EH (cell line): Measurements from ENCODE around the gene KRTAP10-7.
"Not testable (repeated sequence)": the region's sequence is repeated elsewhere in the genome, so short reads cannot be mapped to it uniquely, and the experiment has no call there.

Source experiments
- DNase-seq: peaks from one replicate; pipeline ENCODE4 v3.0.0-alpha.2; 2015; ENCODE audit warnings: low read depth

Gene KRTAP10-7

DNA sequence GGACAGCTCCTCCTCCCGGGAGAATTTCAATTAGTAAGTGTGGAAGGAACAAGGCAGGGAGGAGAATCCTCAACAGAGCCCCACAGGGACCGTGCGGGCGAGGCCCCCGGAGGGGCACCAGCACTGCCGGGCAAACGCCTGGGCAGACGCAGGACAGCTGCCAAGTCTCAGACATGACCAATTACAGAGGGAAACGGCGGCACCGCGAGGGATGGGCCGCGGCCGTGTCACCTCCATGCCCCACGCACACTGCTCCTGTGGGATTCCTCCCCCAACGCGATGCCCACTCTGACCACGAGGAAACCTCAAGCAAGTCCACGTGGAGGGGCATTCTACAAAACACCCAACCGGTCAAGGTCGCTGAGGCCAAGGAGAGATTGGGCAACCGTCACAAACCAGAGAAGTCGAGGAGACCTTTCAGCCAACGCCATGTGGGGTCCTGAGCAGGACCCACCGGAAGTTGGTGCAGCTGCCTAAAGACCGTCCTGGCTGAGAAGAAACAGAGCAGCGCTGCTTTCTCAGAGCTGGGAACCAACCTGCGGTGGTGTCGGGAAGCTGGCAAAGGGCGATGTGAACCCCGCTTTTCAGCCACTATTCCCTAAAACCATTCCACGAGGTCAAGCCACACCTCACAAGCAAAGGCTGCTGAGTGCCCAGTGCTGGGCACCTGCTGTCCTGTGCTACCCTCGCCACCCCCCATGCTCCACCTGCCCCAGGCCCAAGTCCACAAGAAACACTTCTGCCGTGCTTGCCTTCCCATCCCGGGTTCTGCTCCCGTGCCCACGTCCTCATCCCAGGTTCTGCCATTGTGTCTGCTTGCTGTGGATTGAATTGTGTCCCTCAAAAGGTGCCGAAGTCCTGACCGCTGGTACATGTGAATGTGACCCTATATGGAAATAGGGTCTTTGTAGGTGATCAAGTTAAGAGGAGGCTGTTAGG is 28.3 kb upstream of the KRTAP10-7 start:
- no peak for DNase-seq

DNA sequence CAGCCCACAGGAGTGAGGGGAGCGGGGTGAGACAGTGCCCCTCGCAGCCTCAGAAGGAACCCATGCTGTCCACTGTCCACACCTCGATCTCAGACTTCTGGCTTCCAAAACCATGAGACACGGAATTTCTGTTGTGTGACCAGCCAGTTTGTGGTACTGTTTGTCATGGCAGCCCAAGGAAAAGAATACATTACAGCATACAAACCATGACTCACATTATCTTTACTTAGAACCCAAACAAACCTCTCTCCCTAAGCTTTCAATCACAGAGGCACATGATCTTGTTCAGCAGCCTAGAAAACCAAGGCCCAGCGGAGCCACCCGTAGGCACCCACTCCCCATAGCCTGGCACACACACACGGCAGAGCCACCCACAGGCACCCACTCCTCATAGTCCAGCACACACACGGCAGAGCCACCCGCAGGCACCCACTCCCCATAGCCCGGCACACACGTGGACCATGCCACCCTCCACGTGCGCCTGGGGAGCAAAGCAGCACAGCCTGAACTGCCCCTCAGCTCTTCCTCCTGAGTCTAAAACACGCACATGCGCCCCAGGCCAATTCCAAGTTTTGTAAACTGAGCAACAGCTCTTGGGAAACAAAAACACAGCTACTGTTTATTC is 27.3 kb upstream of the KRTAP10-7 start:
- no peak for DNase-seq

DNA sequence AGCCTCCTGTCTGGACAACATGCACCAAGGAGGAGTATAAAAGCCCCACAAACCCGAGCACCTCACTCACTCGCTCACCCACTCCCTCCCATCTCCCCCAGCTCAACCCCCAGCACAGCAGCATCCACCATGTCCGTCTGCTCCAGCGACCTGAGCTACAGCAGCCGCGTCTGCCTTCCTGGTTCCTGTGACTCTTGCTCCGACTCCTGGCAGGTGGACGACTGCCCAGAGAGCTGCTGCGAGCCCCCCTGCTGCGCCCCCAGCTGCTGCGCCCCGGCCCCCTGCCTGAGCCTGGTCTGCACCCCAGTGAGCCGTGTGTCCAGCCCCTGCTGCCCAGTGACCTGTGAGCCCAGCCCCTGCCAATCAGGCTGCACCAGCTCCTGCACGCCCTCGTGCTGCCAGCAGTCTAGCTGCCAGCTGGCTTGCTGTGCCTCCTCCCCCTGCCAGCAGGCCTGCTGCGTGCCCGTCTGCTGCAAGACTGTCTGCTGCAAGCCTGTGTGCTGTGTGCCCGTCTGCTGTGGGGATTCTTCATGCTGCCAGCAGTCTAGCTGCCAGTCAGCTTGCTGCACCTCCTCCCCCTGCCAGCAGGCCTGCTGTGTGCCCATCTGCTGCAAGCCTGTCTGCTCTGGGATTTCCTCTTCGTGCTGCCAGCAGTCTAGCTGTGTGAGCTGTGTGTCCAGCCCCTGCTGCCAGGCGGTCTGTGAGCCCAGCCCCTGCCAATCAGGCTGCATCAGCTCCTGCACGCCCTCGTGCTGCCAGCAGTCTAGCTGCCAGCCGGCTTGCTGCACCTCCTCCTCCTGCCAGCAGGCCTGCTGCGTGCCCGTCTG is 26.6 kb upstream of the KRTAP10-7 start, which contains the start of gene KRTAP10-4:
KRTAP10-4 (plus strand) TSS at position 100 of the 827 bp plus-strand sequence; CDS start at position 130, 30 bp downstream.
- DNase-seq, result not testable (repeated sequence)

DNA sequence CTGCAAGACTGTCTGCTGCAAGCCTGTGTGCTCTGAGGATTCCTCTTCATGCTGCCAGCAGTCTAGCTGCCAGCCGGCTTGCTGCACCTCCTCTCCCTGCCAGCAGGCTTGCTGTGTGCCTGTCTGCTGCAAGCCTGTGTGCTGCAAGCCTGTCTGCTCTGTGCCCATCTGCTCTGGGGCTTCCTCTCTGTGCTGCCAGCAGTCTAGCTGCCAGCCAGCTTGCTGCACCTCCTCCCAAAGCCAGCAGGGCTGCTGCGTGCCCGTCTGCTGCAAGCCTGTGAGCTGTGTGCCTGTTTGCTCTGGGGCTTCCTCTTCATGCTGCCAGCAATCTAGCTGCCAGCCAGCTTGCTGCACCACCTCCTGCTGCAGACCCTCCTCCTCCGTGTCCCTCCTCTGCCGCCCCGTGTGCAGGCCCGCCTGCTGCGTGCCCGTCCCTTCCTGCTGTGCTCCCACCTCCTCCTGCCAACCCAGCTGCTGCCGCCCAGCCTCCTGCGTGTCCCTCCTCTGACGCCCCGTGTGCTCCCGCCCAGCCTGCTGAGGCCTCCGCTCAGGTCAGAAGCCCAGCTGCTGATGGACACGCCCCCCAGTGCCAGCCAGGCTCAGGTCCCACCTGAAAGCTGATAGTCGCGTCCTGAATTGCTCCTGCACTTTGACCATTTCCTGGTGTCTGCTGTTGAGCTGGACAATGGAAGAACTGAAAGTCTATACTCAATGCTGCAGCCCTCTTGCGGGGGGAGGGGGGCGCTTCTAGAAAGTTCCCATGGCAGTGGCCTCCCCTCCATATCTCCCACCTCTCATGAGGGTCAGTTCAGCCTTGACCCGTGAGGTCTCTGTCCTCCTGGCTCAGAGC is 25.7 kb upstream of the KRTAP10-7 start:
- DNase-seq, result no peak

DNA sequence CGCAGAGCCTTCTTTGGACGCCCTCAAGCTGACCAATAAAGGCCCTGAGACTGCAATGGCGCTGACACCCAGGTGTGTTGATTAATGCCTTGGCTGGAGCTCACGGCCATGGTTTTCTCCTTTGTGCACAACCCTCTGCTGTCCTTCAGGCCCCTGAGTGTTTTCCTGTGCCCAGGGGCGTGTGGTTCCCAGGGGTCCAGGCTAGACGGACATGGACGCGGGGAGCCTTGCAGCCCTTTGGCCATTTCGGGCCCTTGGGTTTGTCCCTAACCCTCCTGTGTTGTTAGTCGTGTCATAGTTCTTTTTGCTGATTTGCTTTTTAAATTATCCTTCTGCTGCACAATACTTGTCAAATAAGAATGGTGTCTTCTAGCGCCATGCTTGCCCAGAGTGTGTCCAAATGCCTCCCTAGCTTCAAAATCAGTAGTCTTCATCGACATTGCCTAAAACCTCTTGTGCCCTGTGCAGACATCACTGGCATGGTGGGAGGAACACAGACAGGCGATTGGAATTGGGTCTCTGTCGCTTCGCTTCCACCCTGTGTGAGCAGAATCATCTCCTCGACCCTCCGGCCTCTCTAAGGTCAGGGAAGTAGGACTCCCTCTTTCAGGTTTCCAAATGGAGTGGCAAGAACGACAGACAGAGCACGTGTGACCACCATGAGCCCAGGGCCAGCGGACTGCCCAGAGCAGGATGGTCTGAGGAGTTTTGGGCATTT is 24.9 kb upstream of the KRTAP10-7 start:
- no peak for DNase-seq

DNA sequence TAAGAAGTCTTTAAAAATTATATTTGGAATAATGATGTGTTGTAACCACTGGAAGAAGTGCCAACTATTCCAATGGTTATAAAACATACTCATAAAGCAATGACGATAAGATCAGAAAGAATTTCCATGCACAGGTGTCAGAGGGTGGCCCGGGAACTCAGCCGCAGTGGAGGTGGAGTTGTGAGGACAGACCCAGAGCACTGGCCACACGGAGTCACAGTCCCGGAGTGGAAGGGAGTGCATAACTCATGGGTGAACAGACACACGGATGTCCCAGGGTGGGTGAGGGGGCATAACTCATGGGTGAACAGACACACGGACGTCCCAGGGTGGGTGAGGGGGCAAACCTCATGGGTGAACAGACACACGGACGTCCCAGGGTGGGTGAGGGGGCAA is 24.4 kb upstream of the KRTAP10-7 start:
- no peak for DNase-seq

DNA sequence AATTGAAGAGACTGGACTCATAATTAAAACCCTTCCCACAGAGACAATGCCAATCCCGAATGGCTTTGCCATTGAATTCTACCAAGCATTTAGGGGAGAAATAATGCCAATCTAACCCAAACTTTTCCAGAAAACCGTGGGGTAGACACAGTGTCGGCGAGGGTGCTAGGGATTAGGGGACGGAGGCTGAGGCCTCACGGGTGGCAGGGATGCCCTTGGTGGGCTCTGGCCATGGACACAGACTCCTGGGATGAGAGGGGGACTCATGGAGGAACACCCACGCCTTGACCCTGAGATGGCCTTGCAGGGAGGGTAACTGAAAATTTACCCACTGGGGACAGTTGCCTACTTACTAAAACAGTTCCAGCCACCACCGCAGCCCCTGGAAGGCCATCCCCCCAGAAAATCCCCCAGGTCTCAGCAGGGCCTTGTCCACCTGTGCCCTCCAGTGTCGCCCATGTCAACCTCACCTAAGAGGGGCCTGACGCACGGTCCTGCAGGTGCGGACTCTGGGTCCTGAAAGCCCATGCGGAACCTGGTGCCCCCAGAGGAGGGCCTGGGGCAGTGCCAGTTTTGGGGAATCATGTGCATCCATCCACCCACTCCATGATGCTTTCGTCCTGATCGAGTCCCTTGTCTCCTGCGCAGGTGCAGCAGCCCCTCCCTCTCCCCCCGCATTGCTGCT is 21.9 kb upstream of the KRTAP10-7 start:
- DNase-seq, result no peak

DNA sequence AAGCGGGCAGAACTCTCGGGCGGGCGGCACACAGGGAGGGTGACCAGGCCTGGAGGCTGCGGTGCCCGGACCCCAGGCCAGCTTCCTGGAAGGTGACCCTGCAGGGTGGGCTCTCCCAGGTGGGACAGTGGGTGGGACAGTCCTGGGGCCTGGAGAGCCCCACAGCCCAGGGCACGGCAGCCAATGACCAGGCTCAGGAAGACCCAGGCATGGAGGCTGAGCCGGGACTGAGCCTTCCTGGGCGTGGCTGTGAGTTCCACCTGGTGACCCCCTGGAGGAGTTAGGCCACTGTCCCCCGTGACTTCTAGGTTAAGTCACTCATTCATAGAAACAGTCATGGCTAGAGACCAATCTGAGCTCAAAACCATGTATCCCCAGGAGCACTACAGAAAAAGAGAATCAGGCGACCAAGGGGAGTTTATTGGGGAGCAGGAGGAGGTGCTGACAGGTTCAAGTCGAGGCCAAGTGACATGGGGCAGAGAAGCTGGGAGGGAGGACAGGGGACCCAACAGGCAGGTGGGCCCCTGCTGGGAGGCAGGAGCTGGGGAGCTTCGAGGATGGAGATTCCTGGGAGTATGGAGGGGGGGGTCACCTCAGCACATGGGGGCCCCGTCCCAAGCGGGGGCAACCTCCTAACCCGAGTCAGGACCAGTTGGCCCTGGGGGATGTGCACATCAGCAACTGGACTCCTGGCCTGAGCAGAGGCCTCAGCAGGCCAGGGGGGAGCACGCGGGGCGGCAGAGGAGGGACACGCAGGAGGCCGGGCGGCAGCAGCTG is 21.2 kb upstream of the KRTAP10-7 start:
- no peak for DNase-seq

DNA sequence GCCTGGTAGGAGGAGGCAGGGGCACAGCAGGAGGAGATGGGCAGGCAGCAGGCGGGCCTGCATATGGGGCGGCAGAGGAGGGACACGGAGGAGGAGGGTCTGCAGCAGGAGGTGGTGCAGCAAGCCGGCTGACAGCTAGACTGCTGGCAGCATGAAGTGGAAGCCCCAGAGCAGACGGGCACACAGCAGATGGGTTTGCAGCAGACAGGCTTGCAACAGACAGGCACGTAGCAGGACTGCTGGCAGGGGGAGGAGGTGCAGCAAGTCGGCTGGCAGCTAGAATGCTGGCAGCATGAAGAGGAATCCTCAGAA is 20.6 kb upstream of the KRTAP10-7 start:
- DNase-seq, result no peak

DNA sequence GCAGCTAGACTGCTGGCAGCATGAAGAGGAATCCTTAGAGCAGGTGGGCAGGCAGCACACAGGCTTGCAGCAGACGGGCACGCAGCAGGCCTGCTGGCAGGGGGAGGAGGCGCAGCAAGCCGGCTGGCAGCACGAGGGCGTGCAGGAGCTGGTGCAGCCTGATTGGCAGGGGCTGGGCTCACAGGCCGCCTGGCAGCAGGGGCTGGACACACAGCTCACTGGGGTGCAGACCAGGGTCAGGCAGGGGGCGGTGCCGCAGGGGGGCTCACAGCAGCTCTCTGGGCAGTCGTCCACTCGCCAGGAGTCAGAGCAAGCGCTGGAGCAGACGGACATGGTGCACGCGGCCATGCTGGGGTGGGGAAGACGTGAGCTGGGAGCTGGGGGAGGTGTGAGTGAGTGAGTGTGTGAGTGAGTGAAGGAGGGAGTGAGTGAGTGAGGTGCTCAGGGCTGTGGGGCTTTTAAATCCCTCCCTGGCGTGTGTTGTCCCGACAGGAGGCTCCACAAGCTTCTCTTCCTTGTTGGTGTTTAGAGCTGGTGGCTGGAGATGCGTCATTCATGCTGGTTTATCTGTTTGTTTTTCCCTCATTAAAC is 20.1 kb upstream of the KRTAP10-7 start, which contains the start of gene KRTAP10-5:
KRTAP10-5 (minus strand) TSS at position 374 of the 591 bp plus-strand sequence; CDS start at position 348, 26 bp downstream.
- not testable (repeated sequence) for DNase-seq

DNA sequence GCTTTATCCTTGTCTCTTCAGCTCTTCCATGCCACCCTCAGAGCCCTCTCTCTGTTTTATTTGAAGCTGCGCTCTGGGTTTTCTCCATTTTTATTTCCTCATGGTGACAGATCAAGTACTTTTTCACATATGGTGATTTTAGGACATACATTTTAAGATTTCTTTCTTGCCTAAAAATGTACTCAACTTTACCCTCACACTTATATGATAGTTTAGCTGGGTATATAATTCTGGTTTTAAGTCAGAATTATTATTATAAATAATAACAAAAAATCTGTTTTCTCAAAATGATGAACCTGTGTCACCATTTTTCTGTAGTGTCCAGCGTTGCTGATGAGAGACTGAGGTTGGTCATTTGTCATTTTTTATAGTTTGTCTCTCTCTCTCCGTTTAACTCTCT is 19.2 kb upstream of the KRTAP10-7 start:
- DNase-seq, result no peak

DNA sequence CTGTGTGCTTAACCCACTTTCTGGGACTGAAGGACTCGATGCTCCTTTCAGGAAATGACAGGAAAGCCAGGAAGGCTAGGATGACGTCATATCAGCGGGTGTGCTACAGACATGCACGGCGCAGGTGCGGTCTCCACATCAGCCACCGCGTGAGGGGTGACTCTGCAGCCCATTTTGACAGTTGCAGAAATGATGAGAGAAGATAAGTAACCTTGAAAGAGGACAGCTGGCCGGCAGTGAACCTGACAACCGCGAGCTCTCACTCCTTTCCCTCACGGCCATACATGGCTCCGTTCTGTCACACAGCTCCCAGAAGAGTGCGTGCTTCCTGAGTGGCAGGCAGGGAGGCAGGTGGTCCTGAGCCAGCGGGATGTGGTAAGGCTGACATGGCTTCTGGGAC is 18.3 kb upstream of the KRTAP10-7 start:
- no peak for DNase-seq

DNA sequence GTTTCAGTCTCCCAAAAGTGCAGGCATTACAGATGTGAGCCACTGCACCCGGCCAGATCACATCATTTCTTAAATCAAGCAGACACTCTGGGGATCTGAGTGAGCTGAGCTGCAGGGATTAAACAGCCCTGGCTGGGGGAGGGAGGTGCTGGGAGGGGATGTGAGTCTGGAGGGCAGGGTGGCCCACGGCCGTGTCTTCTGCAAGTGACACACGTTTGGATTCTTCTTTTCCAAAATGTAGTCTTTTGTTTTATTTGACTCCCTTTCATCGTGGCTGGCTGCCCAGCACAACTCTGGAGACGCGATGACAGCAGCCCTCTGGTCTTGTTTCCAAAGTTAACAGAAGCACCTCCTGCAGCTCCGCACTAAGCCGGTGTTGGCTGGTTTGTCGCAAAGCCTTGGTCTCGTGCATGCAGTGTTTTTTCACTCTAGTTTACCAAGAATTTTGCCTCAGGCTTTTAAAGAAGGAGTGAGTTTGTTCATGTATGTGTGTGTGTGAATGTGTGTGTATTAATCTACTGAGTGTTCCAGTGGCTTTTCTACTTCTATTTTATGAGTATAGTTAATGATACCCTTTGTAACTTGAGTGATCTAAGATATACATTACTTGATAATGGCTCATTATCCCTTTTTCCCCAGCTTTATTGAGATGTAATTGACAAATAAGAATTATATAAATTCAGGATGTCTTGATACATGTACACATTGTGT is 17.2 kb upstream of the KRTAP10-7 start:
- DNase-seq, result no peak

DNA sequence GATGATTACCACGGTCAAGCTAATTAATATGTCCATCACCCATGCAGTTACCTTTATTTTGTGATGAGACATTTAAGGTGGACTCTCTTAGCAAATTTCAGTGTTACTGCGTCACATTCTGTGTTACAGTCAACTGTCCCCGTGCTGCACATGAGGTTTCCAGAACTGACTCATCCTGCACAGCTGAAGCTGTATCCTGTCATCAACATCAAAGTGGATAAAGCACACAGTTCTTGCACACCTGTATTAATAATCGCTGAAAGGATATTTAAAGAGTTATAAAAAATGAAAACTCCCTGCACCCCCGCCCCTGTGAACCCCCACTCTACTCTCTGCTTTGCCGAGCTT is 16.6 kb upstream of the KRTAP10-7 start:
- no peak for DNase-seq

DNA sequence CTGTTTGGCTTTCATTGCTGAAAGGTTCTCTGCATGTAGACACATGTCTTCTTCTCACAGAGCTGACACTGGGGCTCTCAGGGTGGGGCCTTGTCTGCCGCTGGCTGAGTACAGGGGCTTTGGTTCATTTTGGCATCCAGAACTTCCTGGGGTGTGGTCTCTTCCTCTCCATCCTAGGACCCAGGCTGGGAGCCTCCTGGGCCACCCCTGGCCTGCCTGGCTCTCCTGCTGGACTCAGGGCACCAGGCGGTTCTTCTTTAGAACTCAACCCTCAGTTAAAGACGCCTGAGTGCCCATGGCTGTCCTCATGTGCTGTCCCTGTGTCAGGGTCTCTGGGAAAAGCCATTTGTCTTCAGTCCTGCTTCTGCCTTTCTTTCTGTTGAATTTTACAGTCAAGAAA is 14.5 kb upstream of the KRTAP10-7 start:
- no peak for DNase-seq

DNA sequence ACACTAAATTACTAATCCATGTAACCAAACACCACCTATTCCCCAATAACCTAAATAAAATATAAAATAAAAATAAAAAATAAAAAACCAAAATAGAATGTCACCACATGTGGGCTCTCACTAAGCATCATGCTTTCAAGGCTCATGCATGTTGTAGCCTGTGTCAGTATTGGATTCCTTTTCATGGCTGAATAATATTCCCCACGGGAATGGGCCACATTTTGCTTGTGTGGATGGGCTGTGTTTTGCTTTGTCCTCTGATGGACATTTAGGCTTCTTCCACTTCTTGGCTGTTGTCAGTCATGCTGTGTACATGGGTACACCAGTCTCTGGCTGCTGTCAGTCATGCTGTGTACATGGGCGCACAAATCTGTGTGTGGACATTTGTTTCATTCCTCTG is 11.3 kb upstream of the KRTAP10-7 start:
- DNase-seq, result no peak

DNA sequence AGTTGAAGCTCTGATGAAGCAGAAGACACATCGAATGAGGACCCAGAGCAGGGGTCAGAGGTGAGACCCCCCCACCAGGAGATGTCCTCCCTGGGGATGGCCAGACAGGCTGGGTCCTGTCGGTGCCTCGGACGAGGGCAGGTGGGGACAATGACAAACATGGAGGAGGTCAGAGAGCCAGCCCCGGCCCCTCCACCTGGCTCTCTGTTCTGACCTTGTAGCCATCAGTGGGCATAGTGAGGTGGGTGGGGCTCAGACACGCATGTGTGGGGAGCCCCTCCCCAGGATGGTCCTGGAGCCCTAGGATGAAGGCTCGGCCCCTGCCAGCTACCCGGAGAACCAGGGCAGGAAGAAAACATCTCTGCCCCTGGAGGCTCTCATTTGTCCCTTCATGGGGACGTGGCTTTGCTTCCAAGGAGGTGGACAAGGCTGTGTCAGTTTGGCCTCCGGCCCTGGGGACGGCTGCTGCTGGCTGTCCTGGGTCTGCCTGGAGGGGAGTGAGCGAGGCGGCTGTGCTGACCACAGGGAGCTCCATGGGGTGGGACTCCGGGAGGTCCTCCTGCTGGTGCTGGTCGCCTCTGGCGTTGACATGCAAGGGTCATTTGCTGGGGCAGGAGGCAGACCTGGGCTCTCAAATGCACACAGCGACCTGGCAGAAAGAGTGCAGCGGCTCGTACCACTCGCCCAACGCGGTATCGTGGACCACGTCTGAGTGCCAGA is 10.7 kb upstream of the KRTAP10-7 start:
- DNase-seq, result no peak

DNA sequence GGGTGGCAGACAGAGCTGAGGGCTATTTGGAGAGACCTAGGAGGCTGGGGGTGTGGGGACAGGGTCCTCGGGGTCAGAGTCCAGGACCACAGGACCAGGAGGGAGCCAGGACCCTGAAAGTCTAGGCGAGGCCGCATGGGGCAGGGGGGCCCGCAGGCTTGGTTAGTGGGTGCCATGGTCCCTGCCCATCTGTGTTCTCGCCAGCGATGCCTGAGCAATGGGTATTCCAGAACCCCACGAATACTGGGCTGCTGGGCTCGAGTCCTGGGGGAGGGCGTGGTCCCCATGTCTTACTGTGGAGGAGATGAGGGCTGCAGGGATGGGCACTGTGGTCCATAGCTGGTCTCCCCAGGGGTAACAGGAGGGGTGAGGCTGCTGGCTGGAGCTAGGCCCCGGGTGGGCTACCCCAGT is 10.1 kb upstream of the KRTAP10-7 start:
- DNase-seq, result no peak
